Measurements from ENCODE around the gene NUDT4B.
"Not testable (repeated sequence)": the region's sequence is repeated elsewhere in the genome, so short reads cannot be mapped to it uniquely, and the experiment has no call there.

DNA sequence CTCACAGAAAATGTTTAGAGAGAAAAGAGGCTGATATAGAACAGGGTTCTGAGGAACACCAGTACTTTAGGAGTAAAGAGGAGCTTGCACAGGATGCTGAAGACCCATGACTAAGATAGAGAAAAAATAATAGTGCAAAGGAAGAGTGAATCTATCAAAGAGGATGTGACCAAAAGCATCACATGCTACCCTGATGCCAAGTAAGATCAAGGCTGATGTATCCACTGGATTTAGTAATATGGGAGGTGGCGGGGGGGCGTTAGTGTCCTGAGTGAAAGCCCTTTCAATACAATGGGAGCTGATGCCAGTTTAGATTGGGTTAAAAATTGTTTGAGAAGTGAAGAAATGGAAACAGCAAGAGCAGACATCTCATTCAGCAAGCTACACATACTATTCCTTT, 11.2 kb downstream of the NUDT4B start:
- TF ChIP-seq, protein P1, sequence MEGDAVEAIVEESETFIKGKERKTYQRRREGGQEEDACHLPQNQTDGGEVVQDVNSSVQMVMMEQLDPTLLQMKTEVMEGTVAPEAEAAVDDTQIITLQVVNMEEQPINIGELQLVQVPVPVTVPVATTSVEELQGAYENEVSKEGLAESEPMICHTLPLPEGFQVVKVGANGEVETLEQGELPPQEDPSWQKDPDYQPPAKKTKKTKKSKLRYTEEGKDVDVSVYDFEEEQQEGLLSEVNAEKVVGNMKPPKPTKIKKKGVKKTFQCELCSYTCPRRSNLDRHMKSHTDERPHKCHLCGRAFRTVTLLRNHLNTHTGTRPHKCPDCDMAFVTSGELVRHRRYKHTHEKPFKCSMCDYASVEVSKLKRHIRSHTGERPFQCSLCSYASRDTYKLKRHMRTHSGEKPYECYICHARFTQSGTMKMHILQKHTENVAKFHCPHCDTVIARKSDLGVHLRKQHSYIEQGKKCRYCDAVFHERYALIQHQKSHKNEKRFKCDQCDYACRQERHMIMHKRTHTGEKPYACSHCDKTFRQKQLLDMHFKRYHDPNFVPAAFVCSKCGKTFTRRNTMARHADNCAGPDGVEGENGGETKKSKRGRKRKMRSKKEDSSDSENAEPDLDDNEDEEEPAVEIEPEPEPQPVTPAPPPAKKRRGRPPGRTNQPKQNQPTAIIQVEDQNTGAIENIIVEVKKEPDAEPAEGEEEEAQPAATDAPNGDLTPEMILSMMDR (conservative IDR thresholded peaks at IDR 0.05) = not testable (repeated sequence)
- TF ChIP-seq ZFX (IDR thresholded peaks at IDR 0.05) = not testable (repeated sequence)
